ENCODE measurements around the gene SMIM28. TPM values are rescaled to one million over a fixed set of nuclear protein-coding genes. Genes with fewer than 3 reads are reported as not detected.

The SMIM28 gene
- total and polyA plus RNA-seq, 9 donors, result not detected

- H3K36me3 ChIP-seq, result no peaks in the 10 kb centered on the region
- H3K27ac ChIP-seq, result no peak overlapping the region
- WGBS, 3 donors, result 96 to 97% (median 96%) methylated on average over 11 of the region's 11 CpGs
- no peaks in the 10 kb centered on the region for H3K9me3 ChIP-seq
- DNase-seq, result no peak
- no peaks in the 10 kb centered on the region for H3K27me3 ChIP-seq
- no peak overlapping the region for H3K4me3 ChIP-seq
- TF ChIP-seq CTCF (IDR thresholded peaks at IDR 0.05), result no peak
- no peak for TF ChIP-seq POLR2A (IDR thresholded peaks at IDR 0.05)
- TF ChIP-seq EP300 (IDR thresholded peaks at IDR 0.05), result no peak
- intact Hi-C loops (cut with DNase I), result loop anchor here in 3 of 4 donors (5.0 to 10.0 kb wide), 3 partner anchors 150 to 1470 kb away; no protein-coding TSS in a partner anchor
- no peaks in the 10 kb centered on the region for H3K4me1 ChIP-seq (ENCODE audit: insufficient read depth)
Observed at GRCh38 chr6:138432063-138432356, 54.3 kb downstream of the SMIM28 start.

Small RNA genes within 50 kb of the gene (small RNA-seq; reads per million reads assigned to genes)
- not detected for gene AL031003.1

Other genes starting within 250 kb of the SMIM28 start
- gene ARFGEF3, start 216.0 kb upstream of the SMIM28 start, total RNA-seq, result 1 to 10 TPM in 2 of 7 donors, under 1 TPM in 5; 0.18 to 6.1 (median 0.77) TPM
- under 1 TPM; 0.15 to 0.27 TPM for gene ARFGEF3, start 216.0 kb upstream of the SMIM28 start, polyA plus RNA-seq
- gene PBOV1, start 159.4 kb upstream of the SMIM28 start, total RNA-seq, result not detected
- not detected for gene PBOV1, start 159.4 kb upstream of the SMIM28 start, polyA plus RNA-seq
- gene HEBP2, start 26.3 kb downstream of the SMIM28 start, total RNA-seq, result 10 to 100 TPM; 44.1 to 64.8 (median 44.4) TPM
- gene HEBP2, start 26.3 kb downstream of the SMIM28 start, polyA plus RNA-seq, result 10 to 100 TPM; 12.4 to 29.5 TPM
- gene NHSL1, start 121.6 kb downstream of the SMIM28 start, total RNA-seq, result 1 to 10 TPM; 1.0 to 7.1 (median 2.6) TPM
- gene NHSL1, start 121.6 kb downstream of the SMIM28 start, polyA plus RNA-seq, result 1 to 10 TPM in 1 of 2 donors, under 1 TPM in 1; 0.84 to 5.8 TPM

Measured in ovary (tissue), 9 donors.